Stomach (tissue), 9 donors: Measurements from ENCODE around the gene PARD3. TPM values are rescaled to one million over a fixed set of nuclear protein-coding genes. Genes with fewer than 3 reads are reported as not detected.

Source experiments
- DNase-seq, 2 donors: peaks; one replicate each; pipeline versions ENCODE4 v3.0.0 to v3.0.0-alpha.2; 2013 to 2019
- H3K27ac ChIP-seq, 5 donors: fragments of 200-600 bp in 4 of 5; sonication (generic) in 4 of 5; one replicate each; pipeline ENCODE4 v1.5.1; 2013 to 2019; ENCODE audit warnings: mild to moderate bottlenecking in 1 of 5, moderate library complexity in 1 of 5
- H3K27me3 ChIP-seq, 3 donors: fragments of 200-600 bp; sonication (generic); one replicate each; pipeline ENCODE4 v1.5.1; 2017 to 2019; ENCODE audit warnings: mixed run types in 1 of 3
- H3K36me3 ChIP-seq, 4 donors: fragments of 200-600 bp; sonication (generic); 1 replicate in 3 of 4; 2 replicates in 1 of 4; pipeline ENCODE4 v1.5.1; 2016 to 2019
- H3K4me1 ChIP-seq, 4 donors: fragments of 200-600 bp; sonication (generic); one replicate each; pipeline ENCODE4 v1.5.1; 2016 to 2019
- H3K4me3 ChIP-seq, 4 donors: fragments of 200-600 bp; sonication (generic) in 3 of 4; one replicate each; pipeline ENCODE4 v1.5.1; 2016 to 2019; ENCODE audit warnings: mild to moderate bottlenecking in 1 of 4
- H3K9me3 ChIP-seq, 4 donors: fragments of 200-600 bp; sonication (generic); one replicate each; pipeline ENCODE4 v1.5.1; 2016 to 2019
- EP300 ChIP-seq: sonication (generic); formaldehyde crosslinking; IDR thresholded peaks from one replicate; pipeline ENCODE4 v1.6.1; 2017; ENCODE audit warnings: antibody characterized with exemption
- POLR2A ChIP-seq, 4 donors: fragments of 450-650 bp; IDR thresholded peaks; one replicate each; pipeline ENCODE4 v1.6.1; 2016; ENCODE audit warnings: antibody characterized with exemption in 4 of 4, control low read depth in 2 of 4, mild to moderate bottlenecking in 1 of 4, moderate library complexity in 1 of 4
- POLR2AphosphoS5 ChIP-seq, 3 donors: sonication (generic); formaldehyde crosslinking; IDR thresholded peaks; one replicate each; pipeline ENCODE4 v1.6.1; 2016; ENCODE audit warnings: antibody characterized with exemption in 3 of 3
- WGBS, 5 donors: extraction: QIAGEN DNeasy Blood & Tissue Kit in 3 of 5; methylation state at CpG; one replicate each; pipeline versions ENCODE4 v1.1.5 to v1.1.7; 2013 to 2018; 5-methylcytosine and 5-hydroxymethylcytosine counted together
- intact Hi-C: fragments of 100-400 bp; cut with DNase I; formaldehyde crosslinking; loops from one replicate; pipeline ENCODE4 v1.15.1; 2023; ENCODE audit warnings: low total_unique reads
- polyA plus RNA-seq, 3 donors: library from polyadenylated mRNA; stranded (reverse); fragments of 200-250 nt; gene quantifications; one replicate each; pipeline ENCODE4 v1.2.3, GENCODE V29; 2013
- total RNA-seq, 5 donors: library from RNA; depleted of rRNA; stranded (reverse); fragments of >200 nt; gene quantifications; one replicate each; pipeline versions ENCODE4 v1.1.0 to v1.2.3, GENCODE V29; 2014 to 2016
- TF ChIP-seq, protein P1 (sequence below), 7 experiments: fragments of 450-650 bp in 4 of 7; fragments of 200-600 bp in 3 of 7; sonication (generic) in 3 of 7; IDR thresholded peaks; one replicate each; pipeline ENCODE4 v1.5.1; 2016 to 2019; ENCODE audit warnings: antibody characterized with exemption in 7 of 7, control low read depth in 2 of 7, mild to moderate bottlenecking in 1 of 7
- donor health status: healthy with polysubstance abuse.
- donor health status: Bipolar disorder and iron deficiency.
- donor health status: healthy.

The PARD3 gene
- total and polyA plus RNA-seq, 8 donors = 13.7 to 118 (median 31.8) TPM

DNA sequence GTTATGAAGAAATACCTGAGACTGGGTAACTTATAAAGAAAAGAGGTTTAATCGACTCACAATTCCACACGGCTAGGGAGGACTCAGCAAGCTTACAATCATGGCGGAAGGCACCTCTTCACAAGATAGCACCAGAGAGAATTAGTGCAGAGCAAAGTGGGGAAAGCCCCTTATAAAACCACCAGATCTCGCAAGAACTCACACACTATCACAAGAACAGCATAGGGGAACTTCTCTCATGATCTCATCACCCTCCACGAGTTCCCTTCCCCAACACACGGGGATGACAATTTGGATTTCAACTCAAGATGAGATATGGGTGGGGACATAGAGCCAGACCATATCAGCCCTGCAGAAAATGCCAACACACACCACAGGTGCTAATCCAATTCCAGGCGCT is 218.7 kb downstream of the PARD3 start:
- intact Hi-C loops = no loop called here
- Histone ChIP-seq H3K4me3 (no peak overlapping the region), H3K27ac (no peak overlapping the region), H3K4me1 (peaks cover 0 to 14% (median 0%) of the 10 kb centered on the region in 4 donors), H3K36me3 (no peaks in the 10 kb centered on the region), H3K9me3 (no peaks in the 10 kb centered on the region), H3K27me3 (no peaks in the 10 kb centered on the region)
- WGBS, 5 donors = 93 to 95% (median 94%) methylated on average over 7 of the region's 7 CpGs
- DNase-seq = no peak
- TF ChIP-seq POLR2A (IDR thresholded peaks at IDR 0.05) (no peak), EP300 (no peak), POLR2AphosphoS5 (IDR thresholded peaks at IDR 0.05) (no peak)
- TF ChIP-seq, protein P1, sequence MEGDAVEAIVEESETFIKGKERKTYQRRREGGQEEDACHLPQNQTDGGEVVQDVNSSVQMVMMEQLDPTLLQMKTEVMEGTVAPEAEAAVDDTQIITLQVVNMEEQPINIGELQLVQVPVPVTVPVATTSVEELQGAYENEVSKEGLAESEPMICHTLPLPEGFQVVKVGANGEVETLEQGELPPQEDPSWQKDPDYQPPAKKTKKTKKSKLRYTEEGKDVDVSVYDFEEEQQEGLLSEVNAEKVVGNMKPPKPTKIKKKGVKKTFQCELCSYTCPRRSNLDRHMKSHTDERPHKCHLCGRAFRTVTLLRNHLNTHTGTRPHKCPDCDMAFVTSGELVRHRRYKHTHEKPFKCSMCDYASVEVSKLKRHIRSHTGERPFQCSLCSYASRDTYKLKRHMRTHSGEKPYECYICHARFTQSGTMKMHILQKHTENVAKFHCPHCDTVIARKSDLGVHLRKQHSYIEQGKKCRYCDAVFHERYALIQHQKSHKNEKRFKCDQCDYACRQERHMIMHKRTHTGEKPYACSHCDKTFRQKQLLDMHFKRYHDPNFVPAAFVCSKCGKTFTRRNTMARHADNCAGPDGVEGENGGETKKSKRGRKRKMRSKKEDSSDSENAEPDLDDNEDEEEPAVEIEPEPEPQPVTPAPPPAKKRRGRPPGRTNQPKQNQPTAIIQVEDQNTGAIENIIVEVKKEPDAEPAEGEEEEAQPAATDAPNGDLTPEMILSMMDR (IDR thresholded peaks at IDR 0.05) = no peak

DNA sequence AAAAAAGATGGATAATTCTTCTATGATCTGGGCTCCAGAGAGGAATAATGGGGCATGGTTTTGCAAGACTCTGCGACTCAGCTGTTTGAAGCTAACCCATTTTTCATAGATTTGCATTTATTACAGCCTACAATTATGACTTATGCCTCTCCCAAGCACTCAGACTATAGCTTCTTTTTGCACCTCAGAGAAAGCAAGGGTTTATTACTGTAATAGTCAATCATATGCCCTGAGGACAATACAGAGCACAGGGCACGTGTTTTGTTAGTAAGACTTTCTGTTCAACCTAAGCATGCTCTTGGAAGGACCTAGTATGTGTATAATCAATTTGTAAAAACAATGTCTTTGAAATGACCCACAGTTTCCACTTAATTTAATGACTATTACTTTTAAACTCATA is 221.2 kb downstream of the PARD3 start:
- intact Hi-C loops = no loop called here
- 81 to 89% (median 88%) methylated on average over 2 of the region's 2 CpGs for WGBS, 5 donors
- H3K9me3 ChIP-seq = no peaks in the 10 kb centered on the region
- H3K27ac ChIP-seq = no peak overlapping the region
- no peak overlapping the region for H3K4me3 ChIP-seq
- no peak for DNase-seq
- no peaks in the 10 kb centered on the region for H3K27me3 ChIP-seq
- TF ChIP-seq POLR2A (IDR thresholded peaks at IDR 0.05) (no peak), POLR2AphosphoS5 (IDR thresholded peaks at IDR 0.05) (no peak), EP300 (no peak)
- TF ChIP-seq, protein P1 (IDR thresholded peaks at IDR 0.05) = no peak
- peaks cover 0 to 12% (median 0%) of the 10 kb centered on the region in 4 donors for H3K4me1 ChIP-seq
- H3K36me3 ChIP-seq = no peaks in the 10 kb centered on the region

DNA sequence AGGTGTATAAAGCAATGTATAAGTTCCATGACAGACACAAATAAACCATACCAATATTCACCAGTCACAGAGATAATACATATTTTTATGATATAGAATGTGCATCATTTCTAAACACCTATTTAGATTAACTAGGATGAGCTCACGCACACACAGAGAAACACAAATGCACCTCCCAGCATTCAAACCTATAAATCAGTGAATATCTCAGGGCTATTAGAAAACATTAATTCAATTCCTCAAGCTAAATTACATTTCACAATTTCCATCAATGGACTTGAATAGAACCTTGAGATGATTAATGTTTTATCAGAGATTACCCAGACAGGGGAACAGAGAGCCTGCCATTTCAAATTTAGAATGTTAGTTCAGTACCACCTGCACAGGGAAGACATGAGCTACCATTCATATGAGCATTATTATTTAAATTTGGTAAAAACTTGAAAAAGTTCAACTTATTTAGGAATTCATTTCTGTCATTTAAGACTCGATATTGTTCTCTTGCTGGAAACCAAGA is 221.7 kb downstream of the PARD3 start:
- intact Hi-C loops = no loop called here
- DNase-seq = no peak
- WGBS, 5 donors = 94 to 99% (median 97%) methylated on average over 2 of the region's 2 CpGs
- no peak for TF ChIP-seq POLR2AphosphoS5 (IDR thresholded peaks at IDR 0.05)
- TF ChIP-seq, protein P1 (IDR thresholded peaks at IDR 0.05) = no peak
- no peak for TF ChIP-seq POLR2A (IDR thresholded peaks at IDR 0.05)
- TF ChIP-seq EP300 = no peak
- Histone ChIP-seq H3K36me3 (no peaks in the 10 kb centered on the region), H3K4me3 (no peak overlapping the region), H3K27ac (no peak overlapping the region), H3K27me3 (no peaks in the 10 kb centered on the region), H3K4me1 (peaks cover 0 to 8% (median 0%) of the 10 kb centered on the region in 4 donors), H3K9me3 (no peaks in the 10 kb centered on the region)

DNA sequence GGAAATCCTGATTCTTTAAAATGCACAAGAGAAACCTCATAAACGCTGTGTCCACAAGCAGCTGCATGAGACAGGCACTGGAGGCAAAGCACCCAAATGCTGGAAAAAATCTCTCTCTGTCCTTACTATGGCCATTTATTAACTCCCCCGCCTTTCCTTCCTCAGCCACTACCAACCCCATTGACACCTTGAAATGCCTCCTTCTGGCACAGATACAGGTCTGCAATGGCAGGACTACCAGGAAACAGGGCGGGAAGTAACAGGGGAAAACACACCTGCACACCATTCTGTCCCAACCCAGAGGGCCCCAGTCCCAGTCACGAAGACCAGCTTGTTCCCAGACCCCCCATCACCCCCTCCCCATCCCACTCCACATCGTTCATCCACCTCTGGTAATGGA is 224.3 kb downstream of the PARD3 start:
- H3K4me3 ChIP-seq = no peak overlapping the region
- intact Hi-C loops = no loop called here
- TF ChIP-seq POLR2A (IDR thresholded peaks at IDR 0.05) = no peak
- TF ChIP-seq, protein P1 (IDR thresholded peaks at IDR 0.05) = no peak
- no peak for TF ChIP-seq POLR2AphosphoS5 (IDR thresholded peaks at IDR 0.05)
- TF ChIP-seq EP300 = no peak

More for the DNA sequence above, 224.3 kb downstream of the PARD3 start:
- no peak for DNase-seq
- no peaks in the 10 kb centered on the region for H3K36me3 ChIP-seq
- H3K4me1 ChIP-seq = peaks cover 0 to 6% (median 0%) of the 10 kb centered on the region in 4 donors
- no peak overlapping the region for H3K27ac ChIP-seq
- 80 to 91% (median 87%) methylated on average over 5 of the region's 5 CpGs for WGBS, 5 donors
- H3K9me3 ChIP-seq = no peaks in the 10 kb centered on the region
- H3K27me3 ChIP-seq = no peaks in the 10 kb centered on the region
